Caco-2 (cell line): ENCODE measurements around the gene DERL2. TPM values are rescaled to one million over a fixed set of nuclear protein-coding genes. Genes with fewer than 3 reads are reported as not detected.
A peak's percentile ranks its signal among the peaks of the same experiment; 100 is the strongest.

Experiments
- BruUV-seq: library from RNA; stranded (reverse); fragments of 400-500 nt; replicated peaks from 2 replicates; lab custom pipeline; 2021; lab: Mats Ljungman, UMichigan
- CTCF ChIA-PET: fragments of 300-600 bp; sonication (Branson Sonifier 250); formaldehyde crosslinking; loops from one replicate; lab custom pipeline; 2022; ENCODE audit warnings: antibody characterized with exemption; lab: Charles Lee
- POLR2A ChIA-PET: fragments of 300-600 bp; sonication (Branson Sonifier 250); formaldehyde crosslinking; loops from one replicate; lab custom pipeline; 2022; ENCODE audit warnings: antibody characterized with exemption; lab: Charles Lee
- DNase-seq, 2 experiments: peaks; one replicate each; pipeline versions ENCODE4 v3.0.0 to v3.0.0-alpha.2; 2020 to 2022
- H3K27me3 ChIP-seq: replicated peaks from 2 replicates; pipeline ENCODE4 v1.6.0; 2011; ENCODE audit warnings: low read length; ENCODE audit not compliant: control insufficient read depth, insufficient read depth
- H3K36me3 ChIP-seq: 2 replicates; pipeline ENCODE4 v1.5.1; 2011; ENCODE audit warnings: low read length; ENCODE audit not compliant: control insufficient read depth, insufficient read depth
- H3K4me1 ChIP-seq: fragments of 250-450 bp; sonication (Bioruptor Pico); 2 replicates; pipeline ENCODE4 v1.5.1; 2020; ENCODE audit warnings: mild to moderate bottlenecking
- H3K4me3 ChIP-seq: 2 replicates; pipeline ENCODE4 v1.5.1; 2011; ENCODE audit warnings: low read depth, mild to moderate bottlenecking, control low read depth, low read length
- H3K9me3 ChIP-seq: fragments of 250-450 bp; sonication (Bioruptor Pico); 2 replicates; pipeline ENCODE4 v1.5.1; 2020; ENCODE audit warnings: mild to moderate bottlenecking, moderate library complexity
- H3K27ac Mint-ChIP-seq: one replicate; pipeline ENCODE4 v1.8.0; 2022; ENCODE audit warnings: mixed read lengths; ENCODE audit not compliant: unreplicated experiment
- H3K27me3 Mint-ChIP-seq: one replicate; pipeline ENCODE4 v1.8.0; 2022; ENCODE audit warnings: mixed read lengths; ENCODE audit not compliant: insufficient read depth, unreplicated experiment
- H3K36me3 Mint-ChIP-seq: one replicate; pipeline ENCODE4 v1.8.0; 2022; ENCODE audit warnings: mild to moderate bottlenecking, mixed read lengths; ENCODE audit not compliant: insufficient read depth, unreplicated experiment
- H3K4me1 Mint-ChIP-seq: one replicate; pipeline ENCODE4 v1.8.0; 2022; ENCODE audit warnings: low read depth, mixed read lengths; ENCODE audit not compliant: unreplicated experiment
- H3K4me3 Mint-ChIP-seq: one replicate; pipeline ENCODE4 v1.8.0; 2022; ENCODE audit warnings: mild to moderate bottlenecking, moderate library complexity, mixed read lengths; ENCODE audit not compliant: unreplicated experiment
- H3K9me3 Mint-ChIP-seq: one replicate; pipeline ENCODE4 v1.8.0; 2022; ENCODE audit warnings: mixed read lengths; ENCODE audit not compliant: unreplicated experiment
- CTCF ChIP-seq, 2 experiments: fragments of 200-600 bp in 1 of 2; IDR thresholded peaks; 1 replicate in 1 of 2; 2 replicates in 1 of 2; pipeline versions ENCODE4 v1.5.1 to v1.8.0; 2011 to 2022; ENCODE audit warnings: antibody characterized with exemption in 1 of 2, control low read depth in 1 of 2, inconsistent platforms in 1 of 2, low read depth in 1 of 2, low read length in 1 of 2, mild to moderate bottlenecking in 1 of 2, moderate library complexity in 1 of 2; ENCODE audit not compliant: insufficient read depth in 1 of 2, severe bottlenecking in 1 of 2, unreplicated experiment in 1 of 2
- intact Hi-C: fragments of 100-400 bp; cut with micrococcal nuclease; formaldehyde crosslinking; loops from one replicate; pipeline ENCODE4 v1.10.0; 2022; ENCODE audit not compliant: unreplicated experiment
- total RNA-seq: library from RNA; stranded (reverse); gene quantifications from 2 replicates; pipeline ENCODE4 v1.2.3, GENCODE V29; 2022

Gene DERL2
- total RNA-seq, 1 experiment from 2014 or later = 34.9 TPM

GRCh38 chr17:5467416-5467815 lies 18.6 kb downstream of the DERL2 start:
- no peaks in the 10 kb centered on the region for H3K4me1 ChIP-seq
- H3K9me3 ChIP-seq = no peaks in the 10 kb centered on the region
- peak overlapping the region; percentile 91 for H3K4me3 Mint-ChIP-seq
- no peaks in the 10 kb centered on the region for H3K27me3 ChIP-seq
- H3K9me3 Mint-ChIP-seq = no peaks in the 10 kb centered on the region
- ChIA-PET POLR2A (no interaction called here), CTCF (interaction anchor here (0.6 to 1.4 kb wide), 2 partner anchors 28 to 36 kb away, joined by 4 to 5 read pairs; no protein-coding TSS in a partner anchor)
- BruUV-seq = no TSS peak
- H3K4me1 Mint-ChIP-seq = peaks cover 14% of the 10 kb centered on the region
- peak overlapping the region; percentile 76 for H3K4me3 ChIP-seq
- TF ChIP-seq CTCF (IDR thresholded peaks at IDR 0.05; ENCODE audit: insufficient read depth in 1 of 2, low read depth in 1 of 2, low read length in 1 of 2, severe bottlenecking in 1 of 2, unreplicated experiment in 1 of 2) = no peak
- H3K36me3 Mint-ChIP-seq = peaks cover 13% of the 10 kb centered on the region
- no peak for DNase-seq
- H3K27me3 Mint-ChIP-seq = no peaks in the 10 kb centered on the region
- intact Hi-C loops = loop anchor here (1.0 kb wide), 1 partner anchor 19 kb away; the partner anchor contains the start of genes DERL2 and MIS12
- no peaks in the 10 kb centered on the region for H3K36me3 ChIP-seq
- H3K27ac Mint-ChIP-seq = peak overlapping the region; percentile 46

GRCh38 chr17:5466295-5466694 lies 19.7 kb downstream of the DERL2 start:
- no TSS peak for BruUV-seq
- Histone ChIP-seq H3K9me3 (no peaks in the 10 kb centered on the region), H3K36me3 (no peaks in the 10 kb centered on the region), H3K27me3 (no peaks in the 10 kb centered on the region), H3K4me1 (no peaks in the 10 kb centered on the region), H3K4me3 (no peak overlapping the region)
- Mint-ChIP-seq H3K4me3 (peak overlapping the region; percentile 91), H3K27ac (no peak overlapping the region), H3K9me3 (no peaks in the 10 kb centered on the region), H3K27me3 (no peaks in the 10 kb centered on the region), H3K4me1 (peaks cover 14% of the 10 kb centered on the region), H3K36me3 (peaks cover 19% of the 10 kb centered on the region)
- intact Hi-C loops = no loop called here
- ChIA-PET CTCF (no interaction called here), POLR2A (no interaction called here)
- DNase-seq = no peak
- no peak for TF ChIP-seq CTCF (IDR thresholded peaks at IDR 0.05; ENCODE audit: insufficient read depth in 1 of 2, low read depth in 1 of 2, low read length in 1 of 2, severe bottlenecking in 1 of 2, unreplicated experiment in 1 of 2)

DNA sequence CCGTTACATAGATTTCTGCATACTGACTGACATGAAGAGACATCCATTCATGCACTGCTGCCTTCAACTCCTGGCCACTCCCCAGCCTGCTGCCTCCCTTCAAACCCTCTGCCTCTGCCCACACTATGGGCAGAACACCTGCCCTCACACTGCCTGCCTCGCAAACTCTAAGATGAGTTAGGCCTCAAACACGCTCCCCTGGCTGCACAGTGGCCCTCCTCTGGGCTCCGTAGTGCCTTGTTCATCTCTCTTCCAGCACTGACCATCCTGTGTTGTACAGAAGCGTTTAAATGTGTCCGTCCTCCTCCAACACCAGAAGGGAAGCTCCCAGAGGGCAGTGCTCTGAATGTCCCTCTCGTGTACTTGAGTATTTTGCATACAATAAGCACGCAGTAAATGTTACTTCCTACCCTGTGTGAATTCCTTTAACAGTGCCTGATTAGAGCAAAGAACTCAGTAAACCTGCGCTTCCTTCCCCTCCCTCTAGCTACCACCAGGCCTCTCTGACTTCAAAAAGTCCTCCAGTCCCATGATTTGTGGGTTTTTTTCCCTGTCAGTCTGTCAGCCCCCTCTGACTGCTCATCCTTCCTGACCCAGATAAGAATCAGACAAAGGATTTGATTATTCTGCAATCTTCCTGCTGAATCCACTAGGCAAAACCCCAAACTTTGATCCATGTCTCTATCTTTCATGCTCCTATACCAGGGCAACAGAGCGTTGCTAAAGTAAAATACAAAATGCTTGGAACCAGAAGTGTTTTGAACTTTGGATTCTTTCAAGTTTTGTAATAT lies 21.1 kb downstream of the DERL2 start:
- Histone ChIP-seq H3K4me3 (no peak overlapping the region), H3K4me1 (no peaks in the 10 kb centered on the region), H3K27me3 (no peaks in the 10 kb centered on the region), H3K36me3 (no peaks in the 10 kb centered on the region), H3K9me3 (no peaks in the 10 kb centered on the region)
- H3K4me3 Mint-ChIP-seq = no peak overlapping the region
- peak overlapping the region; percentile 54 for H3K27ac Mint-ChIP-seq
- ChIA-PET CTCF (no interaction called here), POLR2A (no interaction called here)
- intact Hi-C loops = no loop called here
- no peak for DNase-seq
- H3K36me3 Mint-ChIP-seq = peaks cover 27% of the 10 kb centered on the region
- TF ChIP-seq CTCF (IDR thresholded peaks at IDR 0.05; ENCODE audit: insufficient read depth in 1 of 2, low read depth in 1 of 2, low read length in 1 of 2, severe bottlenecking in 1 of 2, unreplicated experiment in 1 of 2) = no peak
- no peaks in the 10 kb centered on the region for H3K9me3 Mint-ChIP-seq
- BruUV-seq = no TSS peak
- H3K27me3 Mint-ChIP-seq = no peaks in the 10 kb centered on the region
- H3K4me1 Mint-ChIP-seq = peaks cover 14% of the 10 kb centered on the region
